Femur (tissue), 1 donor: Measurements from ENCODE around the gene GRK2.

Source experiments
- DNase-seq: peaks from one replicate; pipeline ENCODE4 v3.0.0-alpha.2; 2017

GRK2 gene

DNA sequence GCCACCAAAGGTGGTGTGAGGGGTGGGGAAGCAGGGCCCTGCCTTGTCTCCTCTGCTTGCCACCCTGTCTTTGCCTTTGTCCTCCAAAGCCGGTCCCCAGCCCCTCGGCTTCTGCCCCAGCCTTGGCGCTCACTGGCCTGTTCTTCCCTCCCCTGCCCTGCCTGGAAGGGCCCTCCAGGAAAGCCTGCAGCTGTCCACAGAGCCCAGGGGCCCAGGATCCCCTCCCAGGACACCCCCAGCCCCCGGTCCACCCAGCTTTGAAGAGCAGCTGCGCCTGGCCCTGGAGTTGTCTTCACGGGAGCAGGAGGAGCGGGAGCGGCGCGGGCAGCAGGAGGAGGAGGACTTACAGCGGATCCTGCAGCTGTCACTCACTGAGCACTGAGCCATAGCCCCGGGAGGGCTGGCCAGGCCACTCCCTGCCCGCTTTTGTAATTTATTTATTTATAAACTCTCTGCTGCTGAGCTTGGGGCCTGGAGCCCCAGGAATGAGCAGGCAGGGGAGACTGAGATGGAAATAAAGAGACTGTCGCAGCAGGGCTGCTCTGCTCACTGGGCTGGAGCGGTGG is 35.8 kb downstream of the GRK2 start:
- peak; percentile 77 for DNase-seq

- DNase-seq, result peak; percentile 57
These were observed 36.4 kb downstream of the GRK2 start for GRCh38 chr11:67302571-67303131.

DNA sequence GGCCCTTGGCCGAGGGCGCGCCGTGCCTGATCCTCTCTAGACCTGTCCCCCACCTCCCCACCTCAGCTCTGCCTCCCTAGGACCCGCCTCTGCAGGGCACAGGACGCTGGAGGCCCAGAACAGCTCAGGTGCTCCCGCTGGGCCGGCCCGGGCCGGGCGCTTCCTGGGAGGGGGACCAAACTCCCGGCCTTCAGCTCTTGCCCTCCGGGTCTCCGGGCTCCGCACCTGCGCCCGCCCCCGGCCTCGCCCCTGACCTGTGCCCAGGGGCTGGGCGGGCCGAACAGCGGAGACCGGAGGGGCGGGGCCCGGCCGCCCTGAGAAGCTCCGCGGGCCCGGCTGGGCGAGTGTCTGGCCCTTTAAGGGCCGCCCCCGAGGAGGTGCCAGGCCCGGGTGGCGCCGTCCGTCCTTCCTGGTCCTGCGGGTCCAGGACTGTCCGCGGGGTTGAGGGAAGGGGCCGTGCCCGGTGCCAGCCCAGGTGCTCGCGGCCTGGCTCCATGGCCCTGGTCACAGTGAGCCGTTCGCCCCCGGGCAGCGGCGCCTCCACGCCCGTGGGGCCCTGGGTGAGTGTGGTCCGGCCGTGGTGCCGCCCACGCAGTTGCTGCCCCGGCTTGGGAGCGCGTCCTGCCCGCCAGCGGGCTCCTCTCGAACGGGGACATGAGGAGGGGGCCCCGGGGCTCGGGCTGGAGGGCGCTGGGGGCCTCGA is 37.0 kb downstream of the GRK2 start, which contains the start of gene SSH3:
Gene SSH3 (plus strand): TSS at position 399 of the 703 bp plus-strand sequence. CDS start 96 bp downstream, at position 495.
- DNase-seq, result peak; percentile 74

DNA sequence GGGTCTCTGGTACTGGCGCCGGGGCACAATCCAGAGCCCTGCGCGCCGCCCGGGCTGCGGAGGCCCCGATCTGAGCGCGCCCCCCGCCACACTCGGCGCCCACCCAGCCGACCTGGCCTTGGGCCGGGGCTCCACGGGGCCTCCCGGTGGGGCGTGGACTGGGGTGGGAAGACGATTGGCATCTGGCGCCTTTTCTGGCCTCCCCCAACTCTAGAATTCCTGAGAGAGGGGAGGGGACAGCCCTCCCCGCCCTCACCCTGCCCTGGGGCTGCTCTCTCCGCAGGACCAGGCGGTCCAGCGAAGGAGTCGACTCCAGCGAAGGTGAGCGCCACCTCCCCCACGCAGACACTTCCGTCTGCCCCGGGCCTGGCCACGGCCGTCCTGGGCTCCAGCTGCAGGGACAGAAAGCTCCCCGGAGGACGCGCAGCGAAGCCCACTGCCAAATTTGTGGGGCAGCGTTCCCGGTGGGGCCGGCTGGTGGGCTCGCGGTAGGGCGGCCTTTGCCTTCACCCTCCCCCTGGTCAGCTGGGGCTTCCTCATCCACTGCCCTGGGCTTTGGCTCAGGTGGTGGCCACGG is 37.6 kb downstream of the GRK2 start:
- peak; percentile 50 for DNase-seq

- peak; percentile 27 for DNase-seq
These were observed 38.3 kb downstream of the GRK2 start for GRCh38 chr11:67304511-67305113.

DNA sequence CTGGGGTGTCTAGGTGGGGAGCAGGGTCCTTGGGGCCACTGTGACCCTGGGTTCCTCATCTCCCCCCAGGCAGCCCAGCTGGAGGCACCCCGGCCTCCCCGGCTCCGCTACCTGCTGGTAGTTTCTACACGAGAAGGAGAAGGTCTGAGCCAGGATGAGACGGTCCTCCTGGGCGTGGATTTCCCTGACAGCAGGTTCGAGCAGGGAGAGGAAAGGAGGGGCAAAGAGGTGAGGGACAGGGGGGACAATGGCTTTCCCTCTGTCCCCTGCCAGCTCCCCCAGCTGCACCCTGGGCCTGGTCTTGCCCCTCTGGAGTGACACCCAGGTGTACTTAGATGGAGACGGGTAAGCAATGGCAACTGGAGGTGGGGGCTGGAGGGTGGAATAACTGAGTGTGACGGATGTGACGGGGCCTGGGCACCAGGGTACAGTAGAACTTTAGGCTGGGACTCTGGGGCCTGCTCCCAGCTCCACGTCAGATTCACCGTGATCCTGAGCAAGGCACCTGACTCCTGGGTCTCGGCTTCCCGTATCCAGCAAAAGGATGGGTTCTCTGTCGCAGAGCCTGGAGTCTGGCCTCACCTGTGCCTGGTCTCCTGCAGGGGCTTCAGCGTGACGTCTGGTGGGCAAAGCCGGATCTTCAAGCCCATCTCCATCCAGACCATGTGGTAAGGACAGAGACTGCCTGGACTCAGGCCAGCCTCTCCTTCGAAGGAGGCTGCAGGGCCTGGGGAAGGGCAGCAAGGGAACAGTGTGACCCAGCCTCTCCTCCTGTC is 40.7 kb downstream of the GRK2 start:
- DNase-seq, result no peak

- no peak for DNase-seq
These were observed 41.3 kb downstream of the GRK2 start for GRCh38 chr11:67307545-67308001.

GRCh38 chr11:67308031-67308866 is 42.0 kb downstream of the GRK2 start:
- DNase-seq, result no peak

DNA sequence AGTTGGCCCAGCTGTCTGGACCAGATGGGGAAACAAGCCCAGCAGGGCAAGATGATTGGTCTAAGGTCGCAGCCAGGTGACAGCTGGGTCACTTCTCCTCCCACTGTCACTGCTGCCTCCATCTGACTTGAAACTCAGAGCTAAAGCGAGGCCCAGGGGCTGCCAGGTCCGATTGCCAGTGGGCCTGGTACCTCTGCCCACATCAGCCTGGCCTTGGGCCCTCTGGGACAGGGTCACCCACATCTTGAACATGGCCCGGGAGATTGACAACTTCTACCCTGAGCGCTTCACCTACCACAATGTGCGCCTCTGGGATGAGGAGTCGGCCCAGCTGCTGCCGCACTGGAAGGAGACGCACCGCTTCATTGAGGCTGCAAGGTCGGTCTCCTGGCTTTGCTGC is 42.9 kb downstream of the GRK2 start:
- DNase-seq, result peak; percentile 20

GRCh38 chr11:67309661-67310061 is 43.4 kb downstream of the GRK2 start:
- DNase-seq, result no peak

DNA sequence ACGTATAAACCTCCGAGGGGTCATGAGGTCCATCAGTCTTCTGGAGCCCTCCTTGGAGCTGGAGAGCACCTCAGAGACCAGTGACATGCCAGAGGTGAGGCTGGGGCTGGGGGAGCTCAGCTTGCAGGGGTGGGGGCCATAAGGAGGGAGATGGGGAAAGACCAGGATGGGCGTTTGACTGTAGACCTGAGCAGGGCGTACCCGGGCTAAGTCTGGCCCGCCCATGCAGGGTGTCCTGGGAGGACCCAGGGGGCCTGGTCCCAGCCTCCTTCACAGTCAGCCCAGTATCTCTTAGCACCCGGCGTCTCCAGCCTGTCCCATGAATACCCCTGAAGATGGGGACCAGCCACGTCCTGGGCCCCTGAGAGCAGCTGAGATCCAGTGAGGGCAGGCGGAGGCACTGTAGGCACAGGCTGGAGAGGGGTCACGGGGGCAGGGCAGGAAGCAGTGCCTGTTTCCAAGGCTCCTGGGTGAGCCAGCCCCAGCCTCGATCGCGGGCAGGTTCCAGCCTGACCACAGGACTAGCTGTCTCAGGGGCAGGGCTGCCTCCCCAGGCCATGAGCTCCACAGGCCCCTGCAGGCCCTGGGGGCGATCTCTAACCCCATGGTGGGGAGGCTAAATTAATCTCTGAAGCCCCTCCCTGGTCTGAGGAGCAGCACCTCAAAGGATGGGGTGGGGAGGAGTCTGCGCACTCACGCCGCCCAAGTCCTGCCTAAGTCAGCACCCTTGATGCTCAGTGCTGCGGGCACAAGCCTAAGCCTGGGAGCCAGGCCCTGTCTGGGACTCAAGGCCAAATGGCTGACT is 44.2 kb downstream of the GRK2 start:
- DNase-seq, result no peak

GRCh38 chr11:67311051-67311555 is 44.8 kb downstream of the GRK2 start:
- DNase-seq, result no peak

DNA sequence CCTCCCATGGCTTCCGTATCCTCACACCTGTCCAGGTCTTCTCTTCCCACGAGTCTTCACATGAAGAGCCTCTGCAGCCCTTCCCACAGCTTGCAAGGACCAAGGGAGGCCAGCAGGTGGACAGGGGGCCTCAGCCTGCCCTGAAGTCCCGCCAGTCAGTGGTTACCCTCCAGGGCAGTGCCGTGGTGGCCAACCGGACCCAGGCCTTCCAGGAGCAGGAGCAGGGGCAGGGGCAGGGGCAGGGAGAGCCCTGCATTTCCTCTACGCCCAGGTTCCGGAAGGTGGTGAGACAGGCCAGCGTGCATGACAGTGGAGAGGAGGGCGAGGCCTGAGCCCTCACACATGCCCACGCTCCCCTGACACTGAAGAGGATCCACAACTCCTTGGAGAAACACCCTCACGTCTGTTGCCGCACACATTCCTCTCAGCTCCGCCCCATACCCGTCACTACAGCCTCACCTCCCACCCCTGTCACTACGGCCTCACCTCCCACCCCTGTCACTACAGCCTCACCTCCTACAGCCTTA is 45.3 kb downstream of the GRK2 start:
- DNase-seq, result no peak

DNA sequence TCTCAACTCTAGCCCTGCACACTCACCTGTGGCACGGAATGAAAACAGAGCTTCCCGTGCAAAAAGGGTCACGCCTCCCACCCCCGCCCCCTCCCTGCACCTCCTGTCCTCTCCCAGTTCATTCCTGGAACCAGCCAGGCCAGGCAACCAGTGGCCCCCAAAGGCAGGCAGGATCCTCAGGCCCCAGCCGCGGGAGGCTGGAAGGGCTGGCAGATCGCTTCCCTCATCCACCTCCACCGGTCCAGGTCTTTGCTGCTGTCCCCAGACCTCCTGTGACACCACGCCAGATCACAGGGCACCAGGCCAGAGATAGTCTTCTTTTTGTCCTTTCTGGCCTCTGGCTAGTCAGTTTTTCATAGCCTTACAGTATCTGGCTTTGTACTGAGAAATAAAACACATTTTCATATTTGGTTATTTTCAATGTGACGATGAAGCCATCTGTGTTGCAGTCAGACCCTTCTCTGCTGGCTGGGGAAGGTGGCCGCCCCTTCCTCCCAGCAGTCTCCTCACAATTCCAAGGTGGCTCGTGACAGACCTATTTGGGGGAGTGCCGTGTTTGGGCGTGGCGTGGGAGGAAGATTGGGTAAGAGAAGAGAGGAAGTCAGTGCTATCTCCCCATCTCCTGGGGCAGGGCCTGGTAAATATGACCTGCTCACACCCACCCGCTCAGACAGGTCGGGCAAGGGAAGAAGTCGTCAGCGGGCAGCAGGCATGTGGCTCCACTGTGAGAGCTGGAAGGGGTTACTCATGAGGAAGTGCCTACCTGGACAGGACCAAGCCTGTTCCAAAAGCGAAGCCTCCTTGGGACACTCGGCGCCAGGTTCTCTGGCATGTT is 46.1 kb downstream of the GRK2 start:
- DNase-seq, result peak; percentile 32

DNA sequence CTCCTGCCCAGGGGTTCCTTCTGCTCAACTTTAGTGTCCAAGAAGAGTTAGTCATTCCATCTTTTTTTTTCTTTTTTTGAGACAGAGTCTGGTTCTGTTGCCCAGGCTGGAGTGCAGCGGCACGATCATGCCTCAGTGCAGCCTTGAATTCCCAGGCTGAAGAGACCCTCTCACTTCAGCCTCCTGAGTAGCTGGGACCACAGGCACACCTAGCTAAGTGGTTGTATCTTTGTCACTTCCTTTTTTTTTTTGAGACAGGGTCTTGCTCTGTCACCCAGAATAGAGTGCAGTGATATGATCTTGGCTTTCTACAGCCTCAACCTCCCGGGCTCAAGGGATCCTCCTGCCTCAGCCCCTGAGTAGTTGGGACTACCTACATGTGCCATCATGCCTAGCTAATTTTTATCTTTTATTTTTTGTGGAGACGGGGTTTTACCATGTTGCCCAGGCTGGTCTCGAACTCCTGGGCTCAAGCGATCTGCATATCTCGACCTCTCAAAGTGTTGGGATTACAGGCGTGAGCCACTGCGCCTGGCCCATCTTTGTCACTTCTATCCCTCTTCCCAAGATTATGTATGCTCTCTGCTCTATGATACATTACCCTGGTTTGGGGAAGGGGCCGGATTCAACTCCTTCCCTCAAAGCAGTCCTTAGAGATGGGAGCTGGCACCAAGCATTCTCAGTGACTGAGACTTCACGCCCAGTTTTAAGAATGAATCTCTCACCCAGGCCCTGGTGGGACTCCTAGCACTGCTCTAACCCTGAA is 47.0 kb downstream of the GRK2 start:
- no peak for DNase-seq

- no peak for DNase-seq
These were observed 47.9 kb downstream of the GRK2 start for GRCh38 chr11:67314218-67314617.

DNA sequence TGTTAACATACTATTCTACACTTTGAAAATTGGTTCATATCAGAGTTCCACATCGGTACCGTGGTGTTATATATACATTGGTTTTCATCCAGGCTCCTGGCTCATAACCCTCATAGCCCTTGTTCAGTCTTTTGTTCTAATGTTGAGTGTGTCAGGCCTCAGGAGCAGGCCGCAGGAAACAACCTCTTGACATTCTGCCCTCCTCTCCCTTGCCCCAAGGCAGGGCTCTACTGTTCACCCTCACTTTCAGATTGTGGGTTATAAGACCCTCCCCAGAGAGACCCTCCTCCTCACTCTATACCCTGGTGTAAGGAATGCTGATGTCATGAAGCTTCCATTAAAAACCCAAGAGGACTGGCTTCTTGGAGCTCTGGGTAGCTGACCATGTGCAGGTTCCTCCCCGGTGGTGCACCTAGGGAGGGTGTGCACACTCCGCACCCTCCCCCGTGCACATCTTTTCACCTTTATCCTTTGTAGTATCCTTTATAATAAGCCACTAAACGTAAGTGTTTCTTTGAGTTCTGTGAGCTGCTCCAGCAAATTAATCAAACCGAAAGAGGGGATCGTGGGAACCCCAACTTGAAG is 49.1 kb downstream of the GRK2 start:
- DNase-seq, result no peak

GRCh38 chr11:67316882-67317204 is 50.6 kb downstream of the GRK2 start:
- DNase-seq, result no peak
